MM.1S (cell line): Measurements from ENCODE around the gene KLRF2.
A peak's percentile ranks its signal among the peaks of the same experiment; 100 is the strongest.

Source experiments
- DNase-seq: peaks from one replicate; pipeline ENCODE4 v3.0.0-alpha.2; 2015
- H2AFZ ChIP-seq: fragments of 300-600 bp; sonication (generic); 2 replicates; pipeline ENCODE4 v1.6.0; 2016; ENCODE audit warnings: antibody characterized with exemption, low read length
- H3F3A ChIP-seq: fragments of 300-600 bp; sonication (generic); 2 replicates; pipeline ENCODE4 v1.6.1; 2016; ENCODE audit warnings: mild to moderate bottlenecking, antibody characterized with exemption, low read length, moderate library complexity, mixed read lengths; ENCODE audit not compliant: insufficient read depth
- H3K27ac ChIP-seq: fragments of 300-600 bp; sonication (generic); 2 replicates; pipeline ENCODE4 v1.5.1; 2016; ENCODE audit warnings: mild to moderate bottlenecking, low read length
- H3K27me3 ChIP-seq: fragments of 300-600 bp; sonication (generic); replicated peaks from 2 replicates; pipeline ENCODE4 v1.6.0; 2016; ENCODE audit warnings: low read length; ENCODE audit not compliant: insufficient read depth
- H3K36me3 ChIP-seq: fragments of 300-600 bp; sonication (generic); replicated peaks from 2 replicates; pipeline ENCODE4 v1.6.1; 2016; ENCODE audit warnings: mild to moderate bottlenecking, low read length, mixed read lengths; ENCODE audit not compliant: insufficient read depth
- H3K4me1 ChIP-seq: fragments of 300-600 bp; sonication (generic); 2 replicates; pipeline ENCODE4 v1.6.1; 2016; ENCODE audit warnings: low read length, mixed read lengths
- H3K4me2 ChIP-seq: fragments of 300-600 bp; sonication (generic); 2 replicates; pipeline ENCODE4 v1.6.0; 2016; ENCODE audit warnings: low read depth, low read length
- H3K4me3 ChIP-seq: fragments of 300-600 bp; sonication (generic); 2 replicates; pipeline ENCODE4 v1.5.1; 2016; ENCODE audit warnings: low read length, mixed read lengths
- H3K79me2 ChIP-seq: fragments of 300-600 bp; sonication (generic); 2 replicates; pipeline ENCODE4 v1.6.1; 2016; ENCODE audit warnings: mixed run types, low read length, mixed read lengths
- H3K9ac ChIP-seq: fragments of 300-600 bp; sonication (generic); 2 replicates; pipeline ENCODE4 v1.6.1; 2016; ENCODE audit warnings: low read length, mixed read lengths
- H3K9me2 ChIP-seq: fragments of 300-600 bp; sonication (generic); replicated peaks from 2 replicates; pipeline ENCODE4 v1.6.1; 2016; ENCODE audit warnings: mild to moderate bottlenecking, low read length, mixed read lengths; ENCODE audit not compliant: insufficient read depth
- H3K9me3 ChIP-seq: fragments of 300-600 bp; sonication (generic); replicated peaks from 2 replicates; pipeline ENCODE4 v1.6.1; 2016; ENCODE audit warnings: mild to moderate bottlenecking, low read length, mixed read lengths; ENCODE audit not compliant: insufficient read depth
- H4K20me1 ChIP-seq: fragments of 300-600 bp; sonication (generic); 2 replicates; pipeline ENCODE4 v1.6.1; 2016; ENCODE audit warnings: mild to moderate bottlenecking, low read length, moderate library complexity, mixed read lengths; ENCODE audit not compliant: insufficient read depth
- CTCF ChIP-seq: fragments of 300-600 bp; sonication (generic); IDR thresholded peaks from 2 replicates; pipeline ENCODE4 v1.5.1; 2016; ENCODE audit warnings: antibody characterized with exemption, low read length, mixed read lengths
- EZH2 ChIP-seq: fragments of 300-600 bp; sonication (generic); optimal IDR thresholded peaks from 2 replicates; pipeline ENCODE3; 2017; ENCODE audit warnings: low read depth, mild to moderate bottlenecking, antibody characterized with exemption, low read length, mixed read lengths
- EZH2phosphoT487 ChIP-seq: fragments of 300-600 bp; sonication (generic); IDR thresholded peaks from 2 replicates; pipeline ENCODE4 v1.6.1; 2018; ENCODE audit warnings: antibody characterized with exemption, low read length

The KLRF2 gene

GRCh38 chr12:9881246-9881645 lies at the start of gene KLRF2:
Gene KLRF2 (plus strand): TSS chr12:9881489. CDS start chr12:9881596, 107 bp downstream.
- peak within 1 kb of the TSS; percentile 46 for H3K4me2 ChIP-seq
- peak; percentile 43 for DNase-seq
- H3K4me3 ChIP-seq = no peak within 1 kb of the TSS
- H3K27me3 ChIP-seq = no peaks in the 10 kb centered on the region
- H2AFZ ChIP-seq = no peak within 1 kb of the TSS
- H3K9me2 ChIP-seq = no peaks in the 10 kb centered on the region
- no peaks in the 10 kb centered on the region for H3K79me2 ChIP-seq
- no peak for TF ChIP-seq EZH2phosphoT487
- TF ChIP-seq CTCF = no peak
- TF ChIP-seq EZH2 = no peak
- peaks cover 11% of the 10 kb centered on the region for H3K4me1 ChIP-seq
- no peak within 1 kb of the TSS for H3K9ac ChIP-seq
- no peak within 1 kb of the TSS for H3K27ac ChIP-seq
- no peaks in the 10 kb centered on the region for H3F3A ChIP-seq
- H4K20me1 ChIP-seq = no peaks in the 10 kb centered on the region
- no peaks in the 10 kb centered on the region for H3K9me3 ChIP-seq
- no peaks in the 10 kb centered on the region for H3K36me3 ChIP-seq

- H3K4me2 ChIP-seq = no peak overlapping the region
- H3K27ac ChIP-seq = no peak overlapping the region
- H3K4me3 ChIP-seq = no peak overlapping the region
- H3K4me1 ChIP-seq = no peaks in the 10 kb centered on the region
- TF ChIP-seq EZH2phosphoT487 = no peak
- no peak for TF ChIP-seq EZH2
- TF ChIP-seq CTCF = no peak
- H4K20me1 ChIP-seq = no peaks in the 10 kb centered on the region
- H3K36me3 ChIP-seq = no peaks in the 10 kb centered on the region
- H2AFZ ChIP-seq = no peak overlapping the region
- H3F3A ChIP-seq = no peaks in the 10 kb centered on the region
- no peaks in the 10 kb centered on the region for H3K79me2 ChIP-seq
- H3K27me3 ChIP-seq = no peaks in the 10 kb centered on the region
- no peaks in the 10 kb centered on the region for H3K9me2 ChIP-seq
- H3K9me3 ChIP-seq = no peaks in the 10 kb centered on the region
- no peak for DNase-seq
- no peak overlapping the region for H3K9ac ChIP-seq
Measured at GRCh38 chr12:9831720-9832119, 49.6 kb upstream of the KLRF2 start.

GRCh38 chr12:9843407-9843806 lies 37.9 kb upstream of the KLRF2 start:
- H3K27ac ChIP-seq = no peak overlapping the region
- no peak for DNase-seq
- H3K4me2 ChIP-seq = no peak overlapping the region
- no peaks in the 10 kb centered on the region for H3K27me3 ChIP-seq
- H3K9me2 ChIP-seq = no peaks in the 10 kb centered on the region
- H3K9me3 ChIP-seq = no peaks in the 10 kb centered on the region
- H3K79me2 ChIP-seq = no peaks in the 10 kb centered on the region
- H4K20me1 ChIP-seq = no peaks in the 10 kb centered on the region
- no peaks in the 10 kb centered on the region for H3K36me3 ChIP-seq
- no peak overlapping the region for H3K4me3 ChIP-seq
- H3K9ac ChIP-seq = no peak overlapping the region
- H2AFZ ChIP-seq = no peak overlapping the region
- no peaks in the 10 kb centered on the region for H3F3A ChIP-seq
- no peak for TF ChIP-seq CTCF
- TF ChIP-seq EZH2 = no peak
- no peak for TF ChIP-seq EZH2phosphoT487
- no peaks in the 10 kb centered on the region for H3K4me1 ChIP-seq
